SK-N-SH (cell line): ENCODE data around the gene ADCK1. TPM values are rescaled to one million over a fixed set of nuclear protein-coding genes. Genes with fewer than 3 reads are reported as not detected.

ENCODE experiments used
- CTCF ChIA-PET: fragments of 300-600, 350-600 bp; formaldehyde crosslinking; extraction: SDS; loops from one replicate; lab custom pipeline; 2021; lab: Yijun Ruan, JAX
- POLR2A ChIA-PET: fragments of 350-600 bp; sonication (Branson Sonifier 250); formaldehyde crosslinking; extraction: SDS; loops from one replicate; lab custom pipeline; 2020; ENCODE audit warnings: antibody characterized with exemption, inconsistent platforms; lab: Yijun Ruan, JAX
- DNase-seq: peaks from one replicate; pipeline ENCODE4 v3.0.0; 2012
- H2AFZ ChIP-seq: fragments of 200-600 bp; sonication (generic); 2 replicates; pipeline ENCODE4 v1.8.1; 2016; ENCODE audit warnings: antibody characterized with exemption, mild to moderate bottlenecking, low read depth
- H3F3A ChIP-seq: fragments of 200-600 bp; sonication (generic); replicated peaks from 2 replicates; pipeline ENCODE3; 2016; ENCODE audit warnings: antibody characterized with exemption, mild to moderate bottlenecking; ENCODE audit not compliant: insufficient read depth
- H3K27ac ChIP-seq, 2 experiments: fragments of 200-500 bp in 1 of 2; fragments of 200-600 bp in 1 of 2; sonication (Bioruptor generic) in 1 of 2; sonication (generic), shearing (Covaris generic) in 1 of 2; 2 replicates each; pipeline versions ENCODE4 v1.5.1 to v1.6.1; 2014 to 2016; ENCODE audit warnings: low read depth in 2 of 2, inconsistent platforms in 1 of 2, low read length in 1 of 2, mild to moderate bottlenecking in 1 of 2, mixed read lengths in 1 of 2
- H3K27me3 ChIP-seq: fragments of 200-600 bp; sonication (generic), shearing (Covaris generic); 2 replicates; pipeline ENCODE4 v1.6.1; 2016; ENCODE audit warnings: mixed run types; ENCODE audit not compliant: insufficient read depth
- H3K36me3 ChIP-seq, 2 experiments: fragments of 200-500 bp in 1 of 2; fragments of 200-600 bp in 1 of 2; sonication (Bioruptor generic) in 1 of 2; sonication (generic) in 1 of 2; replicated peaks in 1 of 2; 2 replicates each; pipeline versions ENCODE3 to v1.5.1; 2014 to 2016; ENCODE audit warnings: low read length in 1 of 2, mild to moderate bottlenecking in 1 of 2; ENCODE audit not compliant: insufficient read depth in 2 of 2, control insufficient read depth in 1 of 2
- H3K4me1 ChIP-seq, 2 experiments: fragments of 200-500 bp in 1 of 2; fragments of 200-600 bp in 1 of 2; sonication (Bioruptor generic) in 1 of 2; sonication (generic), shearing (Covaris generic) in 1 of 2; 2 replicates each; pipeline versions ENCODE4 v1.5.1 to v1.6.1; 2014 to 2016; ENCODE audit warnings: low read depth in 1 of 2, low read length in 1 of 2, mixed run types in 1 of 2; ENCODE audit not compliant: insufficient read depth in 2 of 2, control insufficient read depth in 1 of 2
- H3K4me2 ChIP-seq: fragments of 200-600 bp; sonication (generic), shearing (Covaris generic); 2 replicates; pipeline ENCODE4 v1.6.1; 2017; ENCODE audit warnings: mixed run types
- H3K4me3 ChIP-seq, 2 experiments: fragments of 200-500 bp in 1 of 2; fragments of 200-600 bp in 1 of 2; sonication (Bioruptor generic) in 1 of 2; sonication (generic), shearing (Covaris generic) in 1 of 2; 2 replicates each; pipeline versions ENCODE4 v1.5.1 to v1.8.1; 2014 to 2016; ENCODE audit warnings: low read depth in 2 of 2, inconsistent platforms in 1 of 2, low read length in 1 of 2, mild to moderate bottlenecking in 1 of 2, mixed read lengths in 1 of 2, moderate library complexity in 1 of 2
- H3K79me2 ChIP-seq: fragments of 200-600 bp; sonication (generic); 2 replicates; pipeline ENCODE4 v1.8.1; 2017; ENCODE audit warnings: mild to moderate bottlenecking; ENCODE audit not compliant: insufficient read depth
- H3K9ac ChIP-seq: fragments of 200-600 bp; sonication (generic); 2 replicates; pipeline ENCODE4 v1.6.1; 2017; ENCODE audit warnings: mixed run types
- H3K9me2 ChIP-seq: fragments of 200-600 bp; sonication (generic); 2 replicates; pipeline ENCODE4 v1.6.1; 2017; ENCODE audit warnings: mixed run types
- H3K9me3 ChIP-seq: fragments of 200-600 bp; sonication (generic); 2 replicates; pipeline ENCODE4 v1.6.1; 2017; ENCODE audit warnings: mixed run types, mild to moderate bottlenecking, moderate library complexity
- H4K20me1 ChIP-seq: fragments of 200-600 bp; sonication (generic); 2 replicates; pipeline ENCODE4 v1.6.1; 2017; ENCODE audit warnings: mild to moderate bottlenecking, mixed run types; ENCODE audit not compliant: insufficient read depth
- CHD2 ChIP-seq: fragments of 150-350 bp; IDR thresholded peaks from 2 replicates; pipeline ENCODE4 v1.6.1; 2018; ENCODE audit warnings: low read length; ENCODE audit not compliant: partially characterized antibody
- ELF1 ChIP-seq: IDR thresholded peaks from 2 replicates; pipeline ENCODE4 v1.4.0; 2012
- EP300 ChIP-seq, 2 experiments: IDR thresholded peaks; 2 replicates each; pipeline versions ENCODE4 v1.4.0 to v1.6.1; 2012; ENCODE audit warnings: borderline replicate concordance in 1 of 2, low read depth in 1 of 2, low read length in 1 of 2
- FOSL2 ChIP-seq: IDR thresholded peaks from 2 replicates; pipeline ENCODE4 v1.4.0; 2012; ENCODE audit warnings: low read depth, mild to moderate bottlenecking, moderate library complexity, borderline replicate concordance
- FOXJ3 ChIP-seq: sonication (generic); formaldehyde crosslinking; IDR thresholded peaks from 2 replicates; pipeline ENCODE4 v1.5.1; 2020; ENCODE audit warnings: mild to moderate bottlenecking, missing genetic modification reagents
- FOXM1 ChIP-seq: IDR thresholded peaks from 2 replicates; pipeline ENCODE4 v1.4.0; 2012; ENCODE audit warnings: low read depth, mild to moderate bottlenecking
- GABPA ChIP-seq: IDR thresholded peaks from 2 replicates; pipeline ENCODE4 v1.4.0; 2012; ENCODE audit warnings: low read depth, mild to moderate bottlenecking
- GATA2 ChIP-seq: sonication (generic); formaldehyde crosslinking; IDR thresholded peaks from 2 replicates; pipeline ENCODE4 v1.5.0; 2020; ENCODE audit warnings: mild to moderate bottlenecking, missing genetic modification reagents
- JUND ChIP-seq: IDR thresholded peaks from 2 replicates; pipeline ENCODE4 v1.4.0; 2012
- NFIC ChIP-seq: IDR thresholded peaks from 2 replicates; pipeline ENCODE4 v1.4.0; 2012; ENCODE audit warnings: borderline replicate concordance
- POLR2AphosphoS5 ChIP-seq: IDR thresholded peaks from 2 replicates; pipeline ENCODE4 v1.6.1; 2012; ENCODE audit warnings: low read depth, low read length
- RFX5 ChIP-seq: IDR thresholded peaks from 2 replicates; pipeline ENCODE4 v1.6.1; 2012; ENCODE audit warnings: mild to moderate bottlenecking, improper control_type of control experiment, low read length
- RXRA ChIP-seq: IDR thresholded peaks from 2 replicates; pipeline ENCODE4 v1.4.0; 2012; ENCODE audit warnings: low read depth, mild to moderate bottlenecking, borderline replicate concordance
- SIN3A ChIP-seq: IDR thresholded peaks from 2 replicates; pipeline ENCODE4 v1.6.1; 2012; ENCODE audit warnings: low read depth, mild to moderate bottlenecking, low read length, moderate library complexity, borderline replicate concordance
- SMC3 ChIP-seq: IDR thresholded peaks from 2 replicates; pipeline ENCODE4 v1.6.1; 2012; ENCODE audit warnings: low read depth, low read length, improper control_type of control experiment
- TAF1 ChIP-seq: IDR thresholded peaks from 2 replicates; pipeline ENCODE4 v1.6.1; 2012; ENCODE audit warnings: low read depth, mild to moderate bottlenecking, low read length, moderate library complexity, borderline replicate concordance
- TEAD4 ChIP-seq: IDR thresholded peaks from 2 replicates; pipeline ENCODE4 v1.4.0; 2012; ENCODE audit warnings: mild to moderate bottlenecking, borderline replicate concordance; ENCODE audit not compliant: insufficient read depth
- YY1 ChIP-seq: IDR thresholded peaks from 2 replicates; pipeline ENCODE4 v1.4.0; 2012; ENCODE audit warnings: low read depth, mild to moderate bottlenecking
- WGBS: methylation state at CpG from one replicate; pipeline ENCODE4 v1.1.6; 2017; ENCODE audit warnings: low lambda C conversion rate; 5-methylcytosine and 5-hydroxymethylcytosine counted together
- polyA plus RNA-seq, 3 experiments: library from polyadenylated mRNA; depleted of rRNA; stranded (reverse); fragments of >200 nt; gene quantifications; 2 replicates each; pipeline ENCODE4 v1.2.3, GENCODE V29; 2012
- TF ChIP-seq, protein P1 (sequence below): IDR thresholded peaks from 2 replicates; pipeline ENCODE4 v1.4.0; 2012; ENCODE audit warnings: low read depth
- TF ChIP-seq, protein P2 (sequence below): IDR thresholded peaks from 2 replicates; pipeline ENCODE4 v1.4.0; 2012; ENCODE audit warnings: low read depth, borderline replicate concordance
- TF ChIP-seq, protein P3 (sequence below): fragments of 150-350 bp; IDR thresholded peaks from 2 replicates; pipeline ENCODE4 v1.6.1; 2016; ENCODE audit warnings: mild to moderate bottlenecking, low read depth, low read length
- TF ChIP-seq, protein P4 (sequence below): fragments of 200-600 bp; sonication (generic); IDR thresholded peaks from 2 replicates; pipeline ENCODE4 v1.6.1; 2017; ENCODE audit warnings: antibody characterized with exemption, mild to moderate bottlenecking, moderate library complexity

ADCK1 gene
- polyA plus RNA-seq, 1 of the 3 experiments (the other 2 are of a cell fraction) = 11.4 TPM

GRCh38 chr14:77892890-77893484, 93.1 kb downstream of the ADCK1 start:
- no peak overlapping the region for H3K4me3 ChIP-seq
- DNase-seq = no peak
- 86% methylated on average over 5 of the region's 5 CpGs for WGBS

DNA sequence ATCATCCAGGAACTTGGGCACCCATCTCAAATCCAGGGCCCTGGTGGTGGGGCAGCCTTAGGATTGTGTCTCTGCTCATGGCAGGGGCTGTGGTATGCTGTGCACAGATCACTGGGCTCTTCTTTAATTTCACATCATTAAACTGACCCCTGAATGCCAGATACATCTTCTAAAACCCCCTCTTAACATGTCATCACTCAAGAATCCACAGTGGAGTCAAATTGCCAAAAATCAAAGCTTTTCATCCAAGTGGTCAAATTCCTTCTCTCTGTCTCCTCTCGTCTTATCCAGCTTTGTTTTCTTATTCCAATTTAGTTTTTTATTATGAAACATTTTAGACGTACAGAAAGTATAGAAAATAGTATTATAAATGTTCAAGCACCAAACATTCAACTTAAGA, 97.5 kb downstream of the ADCK1 start:
- Histone ChIP-seq H3K27me3 (no peaks in the 10 kb centered on the region), H3K9me3 (no peaks in the 10 kb centered on the region), H4K20me1 (no peaks in the 10 kb centered on the region), H3K9ac (no peak overlapping the region), H3K79me2 (no peaks in the 10 kb centered on the region), H2AFZ (no peak overlapping the region), H3K4me1 (peaks cover 0 to 11% of the 10 kb centered on the region in 2 experiments; a peak in 1 of 4 replicates), H3K9me2 (no peaks in the 10 kb centered on the region), H3F3A (no peaks in the 10 kb centered on the region), H3K27ac (0 out of 4 replicates have a peak overlapping the region, but pooled peaks of 1 of the 2 experiments have one; percentile 29), H3K4me2 (no peak overlapping the region), H3K36me3 (no peaks in the 10 kb centered on the region), H3K4me3 (no peak overlapping the region)
- DNase-seq = no peak
- no peak for TF ChIP-seq RFX5
- TF ChIP-seq FOSL2 = no peak
- no peak for TF ChIP-seq TEAD4
- TF ChIP-seq POLR2AphosphoS5 = no peak
- no peak for TF ChIP-seq FOXM1
- TF ChIP-seq, protein P1, sequence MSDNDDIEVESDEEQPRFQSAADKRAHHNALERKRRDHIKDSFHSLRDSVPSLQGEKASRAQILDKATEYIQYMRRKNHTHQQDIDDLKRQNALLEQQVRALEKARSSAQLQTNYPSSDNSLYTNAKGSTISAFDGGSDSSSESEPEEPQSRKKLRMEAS = no peak
- TF ChIP-seq CHD2 = no peak
- TF ChIP-seq GATA2 (CRISPR knock-in tag) = no peak
- TF ChIP-seq RXRA = no peak
- TF ChIP-seq YY1 = no peak
- TF ChIP-seq GABPA = no peak
- TF ChIP-seq FOXJ3 (CRISPR knock-in tag) = no peak
- no peak for TF ChIP-seq EP300 (IDR thresholded peaks at IDR 0.05; ENCODE audit: borderline replicate concordance in 1 of 2, low read depth in 1 of 2, low read length in 1 of 2)
- no peak for TF ChIP-seq SIN3A
- TF ChIP-seq JUND = no peak
- TF ChIP-seq, protein P2, sequence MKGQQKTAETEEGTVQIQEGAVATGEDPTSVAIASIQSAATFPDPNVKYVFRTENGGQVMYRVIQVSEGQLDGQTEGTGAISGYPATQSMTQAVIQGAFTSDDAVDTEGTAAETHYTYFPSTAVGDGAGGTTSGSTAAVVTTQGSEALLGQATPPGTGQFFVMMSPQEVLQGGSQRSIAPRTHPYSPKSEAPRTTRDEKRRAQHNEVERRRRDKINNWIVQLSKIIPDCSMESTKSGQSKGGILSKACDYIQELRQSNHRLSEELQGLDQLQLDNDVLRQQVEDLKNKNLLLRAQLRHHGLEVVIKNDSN = no peak
- no peak for TF ChIP-seq NFIC
- no peak for TF ChIP-seq SMC3
- WGBS = 54% methylated on average over 2 of the region's 2 CpGs
- POLR2A ChIA-PET = no interaction called here
- CTCF ChIA-PET = interaction anchor here (0.6 to 1.7 kb wide), 3 partner anchors 14 to 30 kb away, joined by 3 to 4 read pairs (median 3); no protein-coding TSS in a partner anchor

More at GRCh38 chr14:77892890-77893484, 93.1 kb downstream of the ADCK1 start:
- Histone ChIP-seq H4K20me1 (no peaks in the 10 kb centered on the region), H3K4me2 (no peak overlapping the region), H3F3A (no peaks in the 10 kb centered on the region), H3K36me3 (no peaks in the 10 kb centered on the region), H3K9ac (no peak overlapping the region), H2AFZ (no peak overlapping the region), H3K27ac (no peak overlapping the region), H3K79me2 (no peaks in the 10 kb centered on the region), H3K27me3 (no peaks in the 10 kb centered on the region), H3K4me1 (peaks cover 0 to 11% of the 10 kb centered on the region in 2 experiments; a peak in 1 of 4 replicates), H3K9me2 (no peaks in the 10 kb centered on the region), H3K9me3 (no peaks in the 10 kb centered on the region)
- ChIA-PET CTCF (no interaction called here), POLR2A (no interaction called here)
- TF ChIP-seq ELF1 = no peak
- TF ChIP-seq GABPA = no peak
- TF ChIP-seq TAF1 = no peak
- TF ChIP-seq, protein P3, sequence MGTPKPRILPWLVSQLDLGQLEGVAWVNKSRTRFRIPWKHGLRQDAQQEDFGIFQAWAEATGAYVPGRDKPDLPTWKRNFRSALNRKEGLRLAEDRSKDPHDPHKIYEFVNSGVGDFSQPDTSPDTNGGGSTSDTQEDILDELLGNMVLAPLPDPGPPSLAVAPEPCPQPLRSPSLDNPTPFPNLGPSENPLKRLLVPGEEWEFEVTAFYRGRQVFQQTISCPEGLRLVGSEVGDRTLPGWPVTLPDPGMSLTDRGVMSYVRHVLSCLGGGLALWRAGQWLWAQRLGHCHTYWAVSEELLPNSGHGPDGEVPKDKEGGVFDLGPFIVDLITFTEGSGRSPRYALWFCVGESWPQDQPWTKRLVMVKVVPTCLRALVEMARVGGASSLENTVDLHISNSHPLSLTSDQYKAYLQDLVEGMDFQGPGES = no peak
- TF ChIP-seq SMC3 = no peak
- TF ChIP-seq, protein P4, sequence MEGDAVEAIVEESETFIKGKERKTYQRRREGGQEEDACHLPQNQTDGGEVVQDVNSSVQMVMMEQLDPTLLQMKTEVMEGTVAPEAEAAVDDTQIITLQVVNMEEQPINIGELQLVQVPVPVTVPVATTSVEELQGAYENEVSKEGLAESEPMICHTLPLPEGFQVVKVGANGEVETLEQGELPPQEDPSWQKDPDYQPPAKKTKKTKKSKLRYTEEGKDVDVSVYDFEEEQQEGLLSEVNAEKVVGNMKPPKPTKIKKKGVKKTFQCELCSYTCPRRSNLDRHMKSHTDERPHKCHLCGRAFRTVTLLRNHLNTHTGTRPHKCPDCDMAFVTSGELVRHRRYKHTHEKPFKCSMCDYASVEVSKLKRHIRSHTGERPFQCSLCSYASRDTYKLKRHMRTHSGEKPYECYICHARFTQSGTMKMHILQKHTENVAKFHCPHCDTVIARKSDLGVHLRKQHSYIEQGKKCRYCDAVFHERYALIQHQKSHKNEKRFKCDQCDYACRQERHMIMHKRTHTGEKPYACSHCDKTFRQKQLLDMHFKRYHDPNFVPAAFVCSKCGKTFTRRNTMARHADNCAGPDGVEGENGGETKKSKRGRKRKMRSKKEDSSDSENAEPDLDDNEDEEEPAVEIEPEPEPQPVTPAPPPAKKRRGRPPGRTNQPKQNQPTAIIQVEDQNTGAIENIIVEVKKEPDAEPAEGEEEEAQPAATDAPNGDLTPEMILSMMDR = no peak
- TF ChIP-seq EP300 (IDR thresholded peaks at IDR 0.05; ENCODE audit: borderline replicate concordance in 1 of 2, low read depth in 1 of 2, low read length in 1 of 2) = no peak
- no peak for TF ChIP-seq RXRA
